DMS114 treated with DMSO at 0.1 percent for 48 hours (cell line): Measurements from ENCODE around the gene TEX36.
"Not testable (repeated sequence)": the region's sequence is repeated elsewhere in the genome, so short reads cannot be mapped to it uniquely, and the experiment has no call there.

Source experiments
- DNase-seq: peaks from one replicate; lab custom pipeline; 2025; ENCODE audit not compliant: unreplicated experiment; lab: John Stamatoyannopoulos, UW

TEX36 gene

GRCh38 chr10:125692601-125693523, 9.9 kb upstream of the TEX36 start:
- no peak for DNase-seq

GRCh38 chr10:125692196-125692595, 9.2 kb upstream of the TEX36 start:
- DNase-seq, result no peak

- no peak for DNase-seq
These were observed 8.4 kb upstream of the TEX36 start for GRCh38 chr10:125691160-125691981.

- DNase-seq, result no peak
These were observed 7.1 kb upstream of the TEX36 start for GRCh38 chr10:125689955-125690569.

- no peak for DNase-seq
These were observed 4.7 kb upstream of the TEX36 start for GRCh38 chr10:125687507-125688185.

GRCh38 chr10:125684581-125684980, 1.6 kb upstream of the TEX36 start:
- no peak for DNase-seq

- DNase-seq, result no peak
These were observed 858 bp upstream of the TEX36 start for GRCh38 chr10:125683821-125684220.

- no peak for DNase-seq
These were observed 3.5 kb downstream of the TEX36 start for GRCh38 chr10:125679436-125679835.

- no peak for DNase-seq
These were observed 10.1 kb downstream of the TEX36 start for GRCh38 chr10:125672884-125673283.

- DNase-seq, result no peak
These were observed 20.4 kb downstream of the TEX36 start for GRCh38 chr10:125662584-125662983.

GRCh38 chr10:125661941-125662515, 20.9 kb downstream of the TEX36 start:
- DNase-seq, result no peak

GRCh38 chr10:125661431-125661940, 21.5 kb downstream of the TEX36 start:
- no peak for DNase-seq

GRCh38 chr10:125659071-125659470, 23.9 kb downstream of the TEX36 start:
- no peak for DNase-seq

GRCh38 chr10:125656523-125656922, 26.4 kb downstream of the TEX36 start:
- DNase-seq, result no peak

- DNase-seq, result not testable (repeated sequence)
These were observed 29.9 kb downstream of the TEX36 start for GRCh38 chr10:125653113-125653512.

GRCh38 chr10:125646311-125646710, 36.7 kb downstream of the TEX36 start:
- no peak for DNase-seq

- no peak for DNase-seq
These were observed 41.6 kb downstream of the TEX36 start for GRCh38 chr10:125641398-125641797.

- no peak for DNase-seq
These were observed 42.3 kb downstream of the TEX36 start for GRCh38 chr10:125640653-125641052.

GRCh38 chr10:125639846-125640245, 43.1 kb downstream of the TEX36 start:
- no peak for DNase-seq

GRCh38 chr10:125638555-125638954, 44.4 kb downstream of the TEX36 start:
- DNase-seq, result no peak
